Measurements from ENCODE around the gene GAB3.
"Not testable (repeated sequence)": the region's sequence is repeated elsewhere in the genome, so short reads cannot be mapped to it uniquely, and the experiment has no call there.

GAB3 gene

GRCh38 chrX:154693394-154693793 is 57.5 kb downstream of the GAB3 start:
- Histone ChIP-seq H3K9ac (ENCODE audit: low read length in 2 of 2) (no peak overlapping the region), H3K9me3 (ENCODE audit: control insufficient read depth in 2 of 2, low read length in 2 of 2) (no peaks in the 10 kb centered on the region), H3K27ac (ENCODE audit: low read length) (no peak overlapping the region), H3K27me3 (ENCODE audit: control insufficient read depth in 1 of 2, insufficient read depth in 2 of 2, low read length in 2 of 2) (no peaks in the 10 kb centered on the region), H3K4me3 (ENCODE audit: low read length in 2 of 2) (no peak overlapping the region), H3K4me1 (ENCODE audit: control insufficient read depth, insufficient read depth, low read length) (no peaks in the 10 kb centered on the region), H3K36me3 (ENCODE audit: control insufficient read depth in 2 of 2, insufficient read depth in 2 of 2, low read length in 2 of 2) (peaks cover 0 to 6% of the 10 kb centered on the region in 2 donors)

GRCh38 chrX:154690438-154690837 is 60.4 kb downstream of the GAB3 start:
- not testable (repeated sequence) for H3K4me3 ChIP-seq (ENCODE audit: low read length in 2 of 2); H3K4me1 ChIP-seq (ENCODE audit: control insufficient read depth, insufficient read depth, low read length); H3K36me3 ChIP-seq (ENCODE audit: control insufficient read depth in 2 of 2, insufficient read depth in 2 of 2, low read length in 2 of 2); H3K27me3 ChIP-seq (ENCODE audit: control insufficient read depth in 1 of 2, insufficient read depth in 2 of 2, low read length in 2 of 2); H3K27ac ChIP-seq (ENCODE audit: low read length); H3K9me3 ChIP-seq (ENCODE audit: control insufficient read depth in 2 of 2, low read length in 2 of 2); H3K9ac ChIP-seq (ENCODE audit: low read length in 2 of 2)

GRCh38 chrX:154672084-154672483 is 78.8 kb downstream of the GAB3 start:
- not testable (repeated sequence) for H3K36me3 ChIP-seq (ENCODE audit: control insufficient read depth in 2 of 2, insufficient read depth in 2 of 2, low read length in 2 of 2); H3K27me3 ChIP-seq (ENCODE audit: control insufficient read depth in 1 of 2, insufficient read depth in 2 of 2, low read length in 2 of 2); H3K9ac ChIP-seq (ENCODE audit: low read length in 2 of 2); H3K4me1 ChIP-seq (ENCODE audit: control insufficient read depth, insufficient read depth, low read length); H3K9me3 ChIP-seq (ENCODE audit: control insufficient read depth in 2 of 2, low read length in 2 of 2); H3K4me3 ChIP-seq (ENCODE audit: low read length in 2 of 2); H3K27ac ChIP-seq (ENCODE audit: low read length)

GRCh38 chrX:154670848-154671247 is 80.0 kb downstream of the GAB3 start:
- H3K4me1 ChIP-seq (ENCODE audit: control insufficient read depth, insufficient read depth, low read length); H3K36me3 ChIP-seq (ENCODE audit: control insufficient read depth in 2 of 2, insufficient read depth in 2 of 2, low read length in 2 of 2); H3K9ac ChIP-seq (ENCODE audit: low read length in 2 of 2); H3K4me3 ChIP-seq (ENCODE audit: low read length in 2 of 2); H3K27ac ChIP-seq (ENCODE audit: low read length); H3K9me3 ChIP-seq (ENCODE audit: control insufficient read depth in 2 of 2, low read length in 2 of 2); H3K27me3 ChIP-seq (ENCODE audit: control insufficient read depth in 1 of 2, insufficient read depth in 2 of 2, low read length in 2 of 2): not testable (repeated sequence)

GRCh38 chrX:154661899-154662298 is 89.0 kb downstream of the GAB3 start:
- no peaks in the 10 kb centered on the region for H3K4me1 ChIP-seq (ENCODE audit: control insufficient read depth, insufficient read depth, low read length)

GRCh38 chrX:154661170-154661569 is 89.7 kb downstream of the GAB3 start:
- Histone ChIP-seq H3K36me3 (ENCODE audit: control insufficient read depth in 2 of 2, insufficient read depth in 2 of 2, low read length in 2 of 2) (no peaks in the 10 kb centered on the region), H3K9ac (ENCODE audit: low read length in 2 of 2) (no peak overlapping the region), H3K27me3 (ENCODE audit: control insufficient read depth in 1 of 2, insufficient read depth in 2 of 2, low read length in 2 of 2) (no peaks in the 10 kb centered on the region), H3K4me1 (ENCODE audit: control insufficient read depth, insufficient read depth, low read length) (no peaks in the 10 kb centered on the region), H3K27ac (ENCODE audit: low read length) (no peak overlapping the region), H3K9me3 (ENCODE audit: control insufficient read depth in 2 of 2, low read length in 2 of 2) (peaks cover 0 to 3% of the 10 kb centered on the region in 2 donors), H3K4me3 (ENCODE audit: low read length in 2 of 2) (no peak overlapping the region)

More at GRCh38 chrX:154661899-154662298, 89.0 kb downstream of the GAB3 start:
- no peaks in the 10 kb centered on the region for H3K27me3 ChIP-seq (ENCODE audit: control insufficient read depth in 1 of 2, insufficient read depth in 2 of 2, low read length in 2 of 2)
- no peak overlapping the region for H3K27ac ChIP-seq (ENCODE audit: low read length)
- H3K9me3 ChIP-seq (ENCODE audit: control insufficient read depth in 2 of 2, low read length in 2 of 2) = peaks cover 0 to 3% of the 10 kb centered on the region in 2 donors
- H3K36me3 ChIP-seq (ENCODE audit: control insufficient read depth in 2 of 2, insufficient read depth in 2 of 2, low read length in 2 of 2) = no peaks in the 10 kb centered on the region
- H3K4me3 ChIP-seq (ENCODE audit: low read length in 2 of 2) = no peak overlapping the region
- H3K9ac ChIP-seq (ENCODE audit: low read length in 2 of 2) = no peak overlapping the region

- Histone ChIP-seq H3K27ac (ENCODE audit: low read length) (no peak overlapping the region), H3K4me1 (ENCODE audit: control insufficient read depth, insufficient read depth, low read length) (no peaks in the 10 kb centered on the region), H3K36me3 (ENCODE audit: control insufficient read depth in 2 of 2, insufficient read depth in 2 of 2, low read length in 2 of 2) (no peaks in the 10 kb centered on the region), H3K4me3 (ENCODE audit: low read length in 2 of 2) (no peak overlapping the region), H3K9ac (ENCODE audit: low read length in 2 of 2) (no peak overlapping the region), H3K27me3 (ENCODE audit: control insufficient read depth in 1 of 2, insufficient read depth in 2 of 2, low read length in 2 of 2) (no peaks in the 10 kb centered on the region), H3K9me3 (ENCODE audit: control insufficient read depth in 2 of 2, low read length in 2 of 2) (peaks cover 0 to 3% of the 10 kb centered on the region in 2 donors)
Observed at GRCh38 chrX:154660541-154660940, 90.3 kb downstream of the GAB3 start.

GRCh38 chrX:154658957-154659356 is 91.9 kb downstream of the GAB3 start:
- Histone ChIP-seq H3K4me3 (ENCODE audit: low read length in 2 of 2) (no peak overlapping the region), H3K36me3 (ENCODE audit: control insufficient read depth in 2 of 2, insufficient read depth in 2 of 2, low read length in 2 of 2) (no peaks in the 10 kb centered on the region), H3K27me3 (ENCODE audit: control insufficient read depth in 1 of 2, insufficient read depth in 2 of 2, low read length in 2 of 2) (no peaks in the 10 kb centered on the region), H3K9ac (ENCODE audit: low read length in 2 of 2) (no peak overlapping the region), H3K4me1 (ENCODE audit: control insufficient read depth, insufficient read depth, low read length) (no peaks in the 10 kb centered on the region), H3K27ac (ENCODE audit: low read length) (no peak overlapping the region), H3K9me3 (ENCODE audit: control insufficient read depth in 2 of 2, low read length in 2 of 2) (no peaks in the 10 kb centered on the region)

- no peaks in the 10 kb centered on the region for H3K9me3 ChIP-seq (ENCODE audit: control insufficient read depth in 2 of 2, low read length in 2 of 2)
- H3K27ac ChIP-seq (ENCODE audit: low read length) = no peak overlapping the region
- no peaks in the 10 kb centered on the region for H3K4me1 ChIP-seq (ENCODE audit: control insufficient read depth, insufficient read depth, low read length)
- H3K4me3 ChIP-seq (ENCODE audit: low read length in 2 of 2) = no peak overlapping the region
- H3K27me3 ChIP-seq (ENCODE audit: control insufficient read depth in 1 of 2, insufficient read depth in 2 of 2, low read length in 2 of 2) = no peaks in the 10 kb centered on the region
- no peaks in the 10 kb centered on the region for H3K36me3 ChIP-seq (ENCODE audit: control insufficient read depth in 2 of 2, insufficient read depth in 2 of 2, low read length in 2 of 2)
- no peak overlapping the region for H3K9ac ChIP-seq (ENCODE audit: low read length in 2 of 2)
Observed at GRCh38 chrX:154658187-154658586, 92.7 kb downstream of the GAB3 start.

- Histone ChIP-seq H3K27me3 (ENCODE audit: control insufficient read depth in 1 of 2, insufficient read depth in 2 of 2, low read length in 2 of 2) (no peaks in the 10 kb centered on the region), H3K36me3 (ENCODE audit: control insufficient read depth in 2 of 2, insufficient read depth in 2 of 2, low read length in 2 of 2) (no peaks in the 10 kb centered on the region)
Observed at GRCh38 chrX:154657226-154657805, 93.6 kb downstream of the GAB3 start.

GRCh38 chrX:154655786-154656185 is 95.1 kb downstream of the GAB3 start:
- H3K4me1 ChIP-seq (ENCODE audit: control insufficient read depth, insufficient read depth, low read length) = no peaks in the 10 kb centered on the region
- no peak overlapping the region for H3K9ac ChIP-seq (ENCODE audit: low read length in 2 of 2)
- H3K27ac ChIP-seq (ENCODE audit: low read length) = no peak overlapping the region
- H3K9me3 ChIP-seq (ENCODE audit: control insufficient read depth in 2 of 2, low read length in 2 of 2) = no peaks in the 10 kb centered on the region
- H3K27me3 ChIP-seq (ENCODE audit: control insufficient read depth in 1 of 2, insufficient read depth in 2 of 2, low read length in 2 of 2) = no peaks in the 10 kb centered on the region
- no peaks in the 10 kb centered on the region for H3K36me3 ChIP-seq (ENCODE audit: control insufficient read depth in 2 of 2, insufficient read depth in 2 of 2, low read length in 2 of 2)
- H3K4me3 ChIP-seq (ENCODE audit: low read length in 2 of 2) = no peak overlapping the region

More at GRCh38 chrX:154657226-154657805, 93.6 kb downstream of the GAB3 start:
- Histone ChIP-seq H3K4me3 (ENCODE audit: low read length in 2 of 2) (no peak overlapping the region), H3K4me1 (ENCODE audit: control insufficient read depth, insufficient read depth, low read length) (no peaks in the 10 kb centered on the region), H3K9ac (ENCODE audit: low read length in 2 of 2) (no peak overlapping the region), H3K9me3 (ENCODE audit: control insufficient read depth in 2 of 2, low read length in 2 of 2) (no peaks in the 10 kb centered on the region), H3K27ac (ENCODE audit: low read length) (no peak overlapping the region)
